Hematopoietic multipotent progenitor cell treated with erythropoietin and hydrocortisone succinate and interleukin-3 and kit ligand, for 6 days (in vitro differentiated cells): ENCODE results near the gene FCGR2B.
"Not testable (repeated sequence)": the region's sequence is repeated elsewhere in the genome, so short reads cannot be mapped to it uniquely, and the experiment has no call there.

Experiments used
- DNase-seq: peaks from one replicate; pipeline ENCODE4 v3.0.0-alpha.2; 2015

FCGR2B gene

GRCh38 chr1:161706482-161707347, 43.8 kb downstream of the FCGR2B start, which contains the start of gene FCRLA:
TSS of gene FCRLA (plus strand) at chr1:161707229. CDS start at chr1:161707265, 36 bp downstream.
- DNase-seq = peak; percentile 47

GRCh38 chr1:161707503-161707902, 44.6 kb downstream of the FCGR2B start:
- DNase-seq = no peak

DNA sequence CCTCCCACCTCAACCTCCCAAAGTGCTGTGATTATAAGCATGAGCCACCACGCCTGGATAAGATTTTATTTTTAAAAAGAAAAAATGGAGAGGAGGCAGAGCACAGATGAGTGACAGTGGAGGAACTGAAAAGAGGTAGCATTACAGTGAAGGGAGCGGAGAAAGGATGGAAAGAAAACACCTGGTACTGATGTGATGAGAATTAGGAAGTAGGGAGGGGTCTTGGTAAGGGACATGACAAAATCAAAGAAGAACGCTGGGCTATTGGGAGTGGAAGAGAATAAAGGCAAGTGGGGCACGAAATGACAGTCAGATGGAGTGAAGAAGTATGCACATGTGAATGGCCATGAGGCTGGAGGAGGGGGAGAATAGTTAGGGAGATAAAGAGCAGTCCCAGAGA, 46.4 kb downstream of the FCGR2B start:
- DNase-seq = no peak

- no peak for DNase-seq
Measured at GRCh38 chr1:161710560-161710959, 47.6 kb downstream of the FCGR2B start.

GRCh38 chr1:161718559-161719324, 55.8 kb downstream of the FCGR2B start:
- DNase-seq = no peak

GRCh38 chr1:161719325-161719611, 56.3 kb downstream of the FCGR2B start:
- DNase-seq = no peak

- DNase-seq = peak; percentile 55
Measured at GRCh38 chr1:161720422-161720821, 57.5 kb downstream of the FCGR2B start.

DNA sequence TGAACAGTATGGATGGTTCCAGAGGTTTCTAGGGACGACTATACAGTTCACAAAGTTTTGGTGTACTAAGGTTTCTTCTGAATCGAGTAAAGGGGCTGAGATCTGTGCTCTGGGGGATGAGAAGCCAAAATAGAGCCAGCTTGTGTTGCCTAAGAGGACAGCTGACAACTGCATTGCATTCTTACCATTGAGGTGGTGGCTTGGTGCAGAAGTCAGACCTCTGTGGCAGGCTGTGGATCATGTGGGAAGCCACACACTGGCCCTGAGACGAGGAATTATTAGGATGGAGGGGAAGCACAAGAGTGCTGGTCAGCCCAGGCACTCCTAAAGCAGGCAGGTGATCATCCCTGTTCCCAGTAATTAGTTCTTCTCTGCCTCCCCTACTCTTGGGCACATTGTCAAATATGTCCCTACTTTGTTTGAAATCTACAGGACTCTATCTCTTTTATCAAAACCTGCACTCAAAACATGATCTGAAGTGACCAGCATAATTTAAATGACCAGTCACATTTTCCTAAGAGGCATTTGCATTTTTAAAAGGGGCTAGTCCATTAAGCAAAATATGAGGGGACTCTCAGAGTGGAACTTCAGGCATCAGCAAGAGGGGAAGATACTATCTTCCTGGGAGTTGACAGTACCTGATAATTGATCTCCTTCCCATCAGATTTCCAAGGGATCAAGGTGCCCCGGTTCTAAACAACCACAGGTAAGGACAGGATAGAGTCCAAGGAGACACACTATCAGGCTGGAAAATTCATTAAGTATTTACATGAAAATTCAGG, 58.2 kb downstream of the FCGR2B start, which contains the start of gene FCRLB:
FCRLB (plus strand) TSS at position 589 of the 782 bp plus-strand sequence. CDS start 1,129 bp downstream, outside the sequence.
- DNase-seq = peak; percentile 27

DNA sequence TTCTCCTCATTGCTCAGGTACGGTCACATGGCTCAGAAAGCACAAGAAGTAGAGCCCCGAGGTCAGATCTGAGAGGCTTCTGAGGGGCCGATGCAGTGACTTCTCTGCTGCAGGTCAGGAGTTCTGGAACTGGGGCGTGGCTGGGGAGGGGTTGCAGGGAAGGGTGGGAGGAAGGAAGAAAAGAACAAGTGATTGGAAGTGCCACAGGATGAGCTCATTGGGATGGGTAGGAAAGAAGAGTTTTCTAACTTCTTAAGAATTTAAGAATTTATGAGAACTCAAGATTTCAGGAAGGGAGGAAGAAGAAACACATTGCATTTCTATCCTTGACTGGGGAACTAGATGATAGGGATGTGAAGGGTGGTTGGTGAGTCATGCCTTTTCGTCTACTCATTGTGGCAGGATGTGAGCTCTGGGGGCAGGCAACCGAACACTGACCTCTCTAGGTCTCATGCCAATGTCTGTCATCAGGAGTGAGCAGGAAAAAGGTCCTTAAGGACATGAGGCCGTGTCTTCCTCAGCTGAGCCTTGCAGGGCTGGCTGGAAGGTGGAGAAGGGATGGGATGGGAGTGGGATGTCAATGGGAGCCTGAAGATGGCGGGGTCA, 58.9 kb downstream of the FCGR2B start:
- DNase-seq = peak; percentile 71

DNA sequence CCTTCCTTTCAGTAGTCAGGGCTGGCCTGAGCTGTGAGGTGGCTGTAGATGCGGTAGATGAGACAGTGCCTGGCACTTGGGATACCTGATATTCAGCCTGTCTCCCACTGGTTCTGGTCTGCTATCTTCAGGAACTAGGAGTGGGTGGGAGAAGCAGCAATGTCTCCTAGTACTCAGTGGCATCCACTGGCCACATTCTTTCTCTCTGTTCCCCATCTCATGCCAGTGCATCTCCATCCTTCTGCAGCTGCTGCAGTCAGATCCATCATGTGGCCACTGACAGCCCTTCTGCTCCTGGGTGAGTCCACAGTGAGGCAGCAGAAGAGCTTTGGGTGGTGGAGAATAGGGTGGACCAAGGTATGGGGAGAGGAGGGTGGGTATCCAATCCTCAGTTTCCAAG, 59.5 kb downstream of the FCGR2B start:
- no peak for DNase-seq

DNA sequence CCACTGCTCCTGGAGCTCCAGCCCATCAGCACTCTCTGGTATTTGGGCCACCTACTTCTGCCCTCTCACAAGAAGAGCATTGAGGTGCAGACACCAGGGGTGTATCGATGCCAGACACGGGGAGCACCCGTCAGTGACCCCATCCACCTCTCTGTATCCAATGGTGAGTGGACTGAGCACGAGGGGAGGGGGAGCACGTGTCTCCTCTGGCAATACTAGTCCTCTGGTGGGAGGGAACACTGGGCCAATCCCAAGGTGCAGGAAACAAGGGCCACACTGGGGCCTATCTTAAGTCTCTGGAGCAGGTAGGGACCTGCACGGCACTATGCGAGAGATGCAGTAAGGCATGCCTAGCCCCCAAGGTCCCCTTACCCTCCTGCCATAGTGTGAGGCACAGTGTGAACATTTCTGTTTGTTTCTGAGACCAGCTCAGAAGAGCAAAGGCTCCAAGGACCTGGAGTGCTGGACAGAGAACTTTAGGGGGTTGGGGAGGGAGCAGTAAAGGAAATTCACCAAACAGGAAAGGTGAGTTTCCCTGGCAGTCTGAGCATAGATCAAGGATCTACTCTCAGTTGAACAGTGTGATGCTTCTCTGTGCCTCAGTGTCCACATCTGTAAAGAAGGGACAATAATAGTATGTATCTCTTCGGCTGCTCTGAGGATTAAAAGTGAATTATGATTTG, 60.7 kb downstream of the FCGR2B start:
- no peak for DNase-seq

DNA sequence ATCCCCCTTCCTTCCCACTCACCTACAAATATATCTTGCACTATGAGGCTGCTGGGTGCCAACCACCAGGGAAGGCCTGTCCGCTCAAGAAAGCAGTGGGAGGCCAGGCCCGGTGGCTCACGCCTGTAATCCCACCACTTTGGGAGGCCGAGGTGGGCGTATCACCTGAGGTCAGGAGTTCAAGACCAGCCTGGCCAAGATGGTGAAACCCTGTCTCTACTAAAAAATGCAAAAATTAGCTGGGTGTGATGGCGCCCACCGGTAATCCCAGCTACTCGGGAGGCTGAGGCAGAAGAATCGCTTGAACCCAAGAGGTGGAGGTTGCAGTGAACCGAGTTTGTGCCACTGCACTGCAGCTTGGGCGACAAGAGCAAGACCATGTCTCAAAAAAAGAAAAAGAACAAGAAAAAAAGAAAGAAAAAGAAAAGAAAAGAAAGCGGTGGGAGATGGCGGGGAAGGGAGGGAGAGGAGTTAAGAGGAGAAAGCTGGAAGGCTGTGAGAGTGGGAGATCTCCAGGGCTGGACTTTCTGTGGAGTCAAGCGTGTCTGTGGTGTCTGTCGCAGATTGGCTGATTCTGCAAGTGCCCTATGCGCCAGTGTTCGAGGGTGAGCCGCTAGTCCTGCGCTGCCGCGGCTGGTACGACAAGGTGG, 62.4 kb downstream of the FCGR2B start:
- DNase-seq = not testable (repeated sequence)

DNA sequence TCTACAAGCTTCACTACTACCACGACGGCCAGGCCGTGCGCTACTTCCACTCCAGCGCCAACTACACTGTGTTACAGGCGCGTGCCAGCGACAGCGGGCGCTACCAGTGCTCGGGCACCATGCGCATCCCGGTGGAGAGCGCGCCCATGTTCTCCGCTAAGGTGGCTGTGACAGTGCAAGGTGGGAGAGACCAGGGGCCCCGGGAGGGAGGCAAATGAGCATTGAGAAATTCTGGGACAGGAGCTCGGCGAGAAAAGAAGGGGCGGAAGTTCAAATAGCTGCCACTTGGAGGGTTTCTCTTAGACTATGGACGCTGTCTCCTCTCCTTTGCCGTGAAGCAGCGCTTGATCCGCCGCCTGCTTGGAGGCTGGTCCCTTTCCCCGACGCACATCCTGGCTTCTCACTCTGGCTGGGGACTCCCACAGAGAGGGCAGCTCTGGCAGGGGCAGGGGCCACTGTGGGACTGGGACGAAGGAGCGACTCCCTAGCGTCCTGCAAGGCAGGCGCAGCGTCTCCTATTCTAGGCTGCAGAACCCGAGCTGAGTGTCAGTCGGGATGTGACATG, 63.0 kb downstream of the FCGR2B start:
- DNase-seq = peak; percentile 77

GRCh38 chr1:161726473-161727255, 63.7 kb downstream of the FCGR2B start:
- peak; percentile 95 for DNase-seq

DNA sequence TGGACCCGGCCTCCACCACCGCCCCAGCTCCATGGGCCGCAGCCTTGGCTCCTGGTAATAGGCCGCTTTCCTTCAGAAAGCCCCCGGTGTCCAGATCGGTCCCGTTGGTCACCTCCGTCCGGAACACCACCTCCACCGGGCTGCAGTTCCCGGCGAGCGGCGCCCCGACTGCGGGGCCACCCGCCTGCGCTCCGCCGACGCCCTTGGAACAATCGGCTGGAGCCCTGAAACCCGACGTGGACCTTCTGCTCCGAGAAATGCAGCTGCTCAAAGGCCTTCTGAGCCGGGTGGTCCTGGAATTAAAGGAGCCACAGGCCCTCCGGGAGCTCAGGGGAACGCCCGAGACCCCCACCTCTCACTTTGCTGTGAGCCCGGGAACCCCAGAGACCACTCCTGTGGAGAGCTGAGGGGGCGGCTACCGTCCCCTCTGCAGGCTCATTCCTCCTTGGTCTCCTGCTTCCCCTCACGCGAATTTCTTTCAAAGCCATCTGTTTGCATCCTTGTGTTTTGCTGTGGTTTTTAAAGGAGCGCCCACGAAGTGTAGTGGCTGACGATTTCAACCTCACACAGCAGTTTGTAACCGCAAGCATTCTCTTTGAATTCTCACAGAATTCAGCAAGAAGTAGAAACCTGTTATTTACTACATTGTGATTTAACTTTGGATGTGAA, 64.4 kb downstream of the FCGR2B start:
- DNase-seq = peak; percentile 72
